ENCODE measurements around the gene COL23A1.

COL23A1 gene

GRCh38 chr5:178430186-178431062, 159.8 kb downstream of the COL23A1 start:
- FAIRE-seq (no peak), DNase-seq (ENCODE audit: extremely low spot score, insufficient read length, low read depth) (no peak)

GRCh38 chr5:178429491-178430185, 160.6 kb downstream of the COL23A1 start:
- DNase-seq (ENCODE audit: extremely low spot score, insufficient read length, low read depth) (no peak), FAIRE-seq (no peak)

GRCh38 chr5:178429156-178429468, 161.1 kb downstream of the COL23A1 start:
- no peak for FAIRE-seq
- DNase-seq (ENCODE audit: extremely low spot score, insufficient read length, low read depth): no peak

GRCh38 chr5:178428341-178429155, 161.6 kb downstream of the COL23A1 start:
- DNase-seq (ENCODE audit: extremely low spot score, insufficient read length, low read depth): no peak

GRCh38 chr5:178427576-178428197, 162.5 kb downstream of the COL23A1 start:
- DNase-seq (ENCODE audit: extremely low spot score, insufficient read length, low read depth) (no peak), FAIRE-seq (no peak)

More at GRCh38 chr5:178428341-178429155, 161.6 kb downstream of the COL23A1 start:
- no peak for FAIRE-seq

- FAIRE-seq (no peak), DNase-seq (ENCODE audit: extremely low spot score, insufficient read length, low read depth) (no peak)
Observed at GRCh38 chr5:178426326-178427130, 163.7 kb downstream of the COL23A1 start.

GRCh38 chr5:178425621-178426068, 164.5 kb downstream of the COL23A1 start:
- no peak for FAIRE-seq
- DNase-seq (ENCODE audit: extremely low spot score, insufficient read length, low read depth): no peak

GRCh38 chr5:178424810-178425177, 165.4 kb downstream of the COL23A1 start:
- FAIRE-seq (no peak), DNase-seq (ENCODE audit: extremely low spot score, insufficient read length, low read depth) (no peak)

- FAIRE-seq: no peak
- DNase-seq (ENCODE audit: extremely low spot score, insufficient read length, low read depth): no peak
Observed at GRCh38 chr5:178423901-178424809, 166.0 kb downstream of the COL23A1 start.

GRCh38 chr5:178423431-178423830, 166.8 kb downstream of the COL23A1 start:
- FAIRE-seq (no peak), DNase-seq (ENCODE audit: extremely low spot score, insufficient read length, low read depth) (no peak)

GRCh38 chr5:178422400-178422775, 167.8 kb downstream of the COL23A1 start:
- no peak for DNase-seq (ENCODE audit: extremely low spot score, insufficient read length, low read depth)
- FAIRE-seq: no peak

GRCh38 chr5:178421699-178422399, 168.3 kb downstream of the COL23A1 start:
- DNase-seq (ENCODE audit: extremely low spot score, insufficient read length, low read depth): no peak
- FAIRE-seq: no peak

- FAIRE-seq (no peak), DNase-seq (ENCODE audit: extremely low spot score, insufficient read length, low read depth) (no peak)
Observed at GRCh38 chr5:178421128-178421527, 169.1 kb downstream of the COL23A1 start.

- DNase-seq (ENCODE audit: extremely low spot score, insufficient read length, low read depth): no peak
- FAIRE-seq: no peak
Observed at GRCh38 chr5:178420354-178420781, 169.8 kb downstream of the COL23A1 start.

GRCh38 chr5:178419651-178420050, 170.5 kb downstream of the COL23A1 start:
- no peak for DNase-seq (ENCODE audit: extremely low spot score, insufficient read length, low read depth)
- FAIRE-seq: no peak

GRCh38 chr5:178419196-178419595, 171.0 kb downstream of the COL23A1 start:
- DNase-seq (ENCODE audit: extremely low spot score, insufficient read length, low read depth): no peak
- no peak for FAIRE-seq

GRCh38 chr5:178418471-178419010, 171.7 kb downstream of the COL23A1 start:
- DNase-seq (ENCODE audit: extremely low spot score, insufficient read length, low read depth): no peak
- no peak for FAIRE-seq

All from GM18507 (cell line).